ENCODE data around the gene ECT2. TPM values are rescaled to one million over a fixed set of nuclear protein-coding genes. Genes with fewer than 3 reads are reported as not detected.

The ECT2 gene
- total RNA-seq, 2 experiments from 2014 or later: 51.5 to 66.1 TPM

DNA sequence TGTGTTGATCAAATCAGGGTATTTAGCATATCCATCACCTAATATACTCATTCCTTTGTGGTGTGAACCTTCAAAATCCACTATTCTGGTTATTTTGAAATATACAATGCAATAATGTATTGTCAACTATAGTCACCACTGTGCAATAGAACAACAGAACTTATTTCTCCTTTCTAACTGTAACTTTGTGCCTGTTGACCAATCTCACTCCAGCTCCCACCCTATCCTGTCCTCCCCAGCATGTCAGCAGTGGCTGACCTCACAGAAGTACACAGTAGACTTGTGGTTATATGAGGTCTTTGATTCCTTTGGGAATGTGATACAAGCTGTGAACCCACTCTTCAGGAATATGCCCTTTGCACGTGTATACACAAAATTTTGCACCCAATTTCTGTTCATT is 64.2 kb downstream of the ECT2 start:
- ChIA-PET CTCF (ENCODE audit: unreplicated experiment) (no interaction called here), POLR2A (interaction anchor here (0.9 kb wide), 1 partner anchor 25 kb away, joined by 3 read pairs; no protein-coding TSS in a partner anchor)
- no peak overlapping the region for H3K4me3 ChIP-seq (ENCODE audit: low read depth, low read length, poor library complexity, severe bottlenecking)

GRCh38 chr3:172815857-172816256 is 65.3 kb downstream of the ECT2 start:
- CTCF ChIA-PET (ENCODE audit: unreplicated experiment): no interaction called here
- H3K36me3 ChIP-seq (ENCODE audit: insufficient read depth, low read length): peaks cover 95% of the 10 kb centered on the region
- H3K4me2 ChIP-seq (ENCODE audit: low read length): no peak overlapping the region
- H3K4me3 ChIP-seq (ENCODE audit: low read depth, low read length, poor library complexity, severe bottlenecking): no peak overlapping the region
- H3K9me3 ChIP-seq (ENCODE audit: low read length): no peaks in the 10 kb centered on the region
- no peak for DNase-seq (ENCODE audit: low spot score)
- no peaks in the 10 kb centered on the region; the same call in 1 of the 2 replicates for H3K79me2 ChIP-seq (ENCODE audit: insufficient read depth, low read depth, low read length)
- no peaks in the 10 kb centered on the region for H3K9me2 ChIP-seq (ENCODE audit: insufficient read depth, low read length)
- intact Hi-C loops (cut with micrococcal nuclease; ENCODE audit: unreplicated experiment): no loop called here
- H2AFZ ChIP-seq (ENCODE audit: low read length): no peak overlapping the region
- H4K20me1 ChIP-seq (ENCODE audit: insufficient read depth, low read length): no peaks in the 10 kb centered on the region
- POLR2A ChIA-PET: interaction anchor here (1.3 kb wide), 1 partner anchor 15 kb away, joined by 3 read pairs; no protein-coding TSS in a partner anchor
- H3K4me1 ChIP-seq (ENCODE audit: insufficient read depth, low read length, poor library complexity, severe bottlenecking): no peaks in the 10 kb centered on the region
- BruUV-seq (replicated peaks): no TSS peak
- no peak overlapping the region for H3K27ac ChIP-seq (ENCODE audit: low read depth, low read length, poor library complexity, severe bottlenecking)
- TF ChIP-seq CTCF (conservative IDR thresholded peaks at IDR 0.05; ENCODE audit: low read length) (no peak), EZH2phosphoT487 (IDR thresholded peaks at IDR 0.05; ENCODE audit: borderline replicate concordance, low read depth, low read length) (no peak)

More for the DNA sequence above, 64.2 kb downstream of the ECT2 start:
- H3K27ac ChIP-seq (ENCODE audit: low read depth, low read length, poor library complexity, severe bottlenecking): no peak overlapping the region
- no peaks in the 10 kb centered on the region for H3K9me2 ChIP-seq (ENCODE audit: insufficient read depth, low read length)
- H3K9me3 ChIP-seq (ENCODE audit: low read length): no peaks in the 10 kb centered on the region
- no TSS peak for BruUV-seq (replicated peaks)
- no peaks in the 10 kb centered on the region for H4K20me1 ChIP-seq (ENCODE audit: insufficient read depth, low read length)
- H3K36me3 ChIP-seq (ENCODE audit: insufficient read depth, low read length): peaks cover 95% of the 10 kb centered on the region
- TF ChIP-seq CTCF (conservative IDR thresholded peaks at IDR 0.05; ENCODE audit: low read length) (no peak), EZH2phosphoT487 (IDR thresholded peaks at IDR 0.05; ENCODE audit: borderline replicate concordance, low read depth, low read length) (no peak)
- no peak for DNase-seq (ENCODE audit: low spot score)
- no peak overlapping the region for H2AFZ ChIP-seq (ENCODE audit: low read length)
- H3K79me2 ChIP-seq (ENCODE audit: insufficient read depth, low read depth, low read length): no peaks in the 10 kb centered on the region; the same call in 1 of the 2 replicates
- intact Hi-C loops (cut with micrococcal nuclease; ENCODE audit: unreplicated experiment): no loop called here
- H3K4me1 ChIP-seq (ENCODE audit: insufficient read depth, low read length, poor library complexity, severe bottlenecking): no peaks in the 10 kb centered on the region
- no peak overlapping the region for H3K4me2 ChIP-seq (ENCODE audit: low read length)

DNA sequence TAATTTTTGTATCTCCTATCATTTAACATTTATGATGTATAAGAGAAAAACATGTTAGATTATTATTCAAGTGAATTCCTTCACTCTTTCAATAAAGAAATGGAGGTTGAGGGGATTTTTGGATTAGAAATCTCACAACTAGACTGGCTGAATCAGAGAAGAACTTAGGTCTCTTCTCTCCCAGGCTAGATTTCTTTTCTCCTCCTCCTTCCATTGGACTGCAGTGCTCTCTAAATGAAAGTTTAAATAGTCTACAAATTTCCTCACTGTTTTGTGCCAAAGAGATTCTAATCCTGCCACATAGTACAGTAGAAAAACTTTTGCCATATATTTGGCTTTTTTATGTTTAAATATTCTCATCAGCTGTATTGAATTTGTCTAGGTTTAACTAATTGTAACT is 65.8 kb downstream of the ECT2 start:
- no peaks in the 10 kb centered on the region for H3K9me2 ChIP-seq (ENCODE audit: insufficient read depth, low read length)
- H4K20me1 ChIP-seq (ENCODE audit: insufficient read depth, low read length): no peaks in the 10 kb centered on the region
- no peak overlapping the region for H3K4me3 ChIP-seq (ENCODE audit: low read depth, low read length, poor library complexity, severe bottlenecking)
- intact Hi-C loops (cut with micrococcal nuclease; ENCODE audit: unreplicated experiment): no loop called here
- H3K4me1 ChIP-seq (ENCODE audit: insufficient read depth, low read length, poor library complexity, severe bottlenecking): no peaks in the 10 kb centered on the region
- ChIA-PET CTCF (ENCODE audit: unreplicated experiment) (no interaction called here), POLR2A (interaction anchor here (1.3 kb wide), 1 partner anchor 15 kb away, joined by 3 read pairs; no protein-coding TSS in a partner anchor)
- no peak for DNase-seq (ENCODE audit: low spot score)
- H3K79me2 ChIP-seq (ENCODE audit: insufficient read depth, low read depth, low read length): no peaks in the 10 kb centered on the region
- BruUV-seq (replicated peaks): no TSS peak
- no peak overlapping the region for H3K27ac ChIP-seq (ENCODE audit: low read depth, low read length, poor library complexity, severe bottlenecking)
- H3K9me3 ChIP-seq (ENCODE audit: low read length): no peaks in the 10 kb centered on the region; the same call in 1 of the 2 replicates
- H3K4me2 ChIP-seq (ENCODE audit: low read length): no peak overlapping the region
- H3K36me3 ChIP-seq (ENCODE audit: insufficient read depth, low read length): peaks cover 96% of the 10 kb centered on the region
- no peak overlapping the region for H2AFZ ChIP-seq (ENCODE audit: low read length)
- TF ChIP-seq CTCF (conservative IDR thresholded peaks at IDR 0.05; ENCODE audit: low read length): no peak
- no peak for TF ChIP-seq EZH2phosphoT487 (IDR thresholded peaks at IDR 0.05; ENCODE audit: borderline replicate concordance, low read depth, low read length)

All from OCI-LY7 (cell line).